ENCODE measurements around the gene POU6F1.

GRCh38 chr12:51254536-51254935 lies 36.7 kb upstream of the POU6F1 start:
- no peak for TF ChIP-seq CTCF (conservative IDR thresholded peaks at IDR 0.05)
- no peak for TF ChIP-seq EZH2 (IDR thresholded peaks at IDR 0.05; ENCODE audit: low read depth)
